ENCODE measurements around the gene PGLYRP3.

PGLYRP3 gene

DNA sequence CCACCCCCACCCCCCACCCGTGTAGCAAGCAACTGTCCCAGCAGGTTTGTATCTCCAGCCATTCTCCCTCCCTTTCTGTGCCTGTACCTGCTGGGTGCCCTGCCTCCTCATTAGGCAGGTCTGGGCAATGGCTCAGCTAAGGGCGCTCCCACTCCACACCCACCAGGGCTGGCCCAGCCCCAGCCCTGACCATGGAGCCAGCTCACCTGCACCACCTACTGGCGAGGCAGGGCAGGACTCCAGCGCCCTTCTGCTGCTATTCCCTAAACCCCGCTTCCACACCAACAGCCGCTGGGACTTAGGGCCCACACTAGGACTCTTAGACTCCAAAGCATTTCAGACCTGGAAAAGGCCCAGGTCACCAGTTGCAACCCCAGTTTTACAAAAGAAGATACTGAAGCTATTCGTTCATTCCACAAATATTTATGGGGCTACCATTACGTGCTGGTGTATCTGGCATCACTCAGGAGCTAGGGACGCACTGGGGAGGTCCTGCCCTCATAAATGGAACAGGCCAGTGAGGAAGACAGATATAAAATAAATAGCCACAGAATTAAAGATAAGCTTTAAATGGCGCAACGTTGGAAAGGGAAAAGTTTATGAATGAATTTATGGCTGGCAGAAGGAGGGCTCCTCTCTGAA, 24.0 kb downstream of the PGLYRP3 start:
- no peak overlapping the region for H3K9ac ChIP-seq (ENCODE audit: low read length)
- H3K4me3 ChIP-seq (ENCODE audit: low read depth, low read length) = no peak overlapping the region
- no peak overlapping the region for H3K27ac ChIP-seq (ENCODE audit: low read depth, low read length)
- H3K36me3 ChIP-seq (ENCODE audit: control insufficient read depth, insufficient read depth, low read length) = no peaks in the 10 kb centered on the region
- H3K9me3 ChIP-seq (ENCODE audit: control insufficient read depth, insufficient read depth, low read depth, low read length) = no peaks in the 10 kb centered on the region
- no peaks in the 10 kb centered on the region for H3K27me3 ChIP-seq (ENCODE audit: control insufficient read depth, insufficient read depth, low read length)
- H3K4me1 ChIP-seq (ENCODE audit: control insufficient read depth, insufficient read depth, low read length) = peaks cover 15% of the 10 kb centered on the region; the same call in 1 of the 2 replicates

DNA sequence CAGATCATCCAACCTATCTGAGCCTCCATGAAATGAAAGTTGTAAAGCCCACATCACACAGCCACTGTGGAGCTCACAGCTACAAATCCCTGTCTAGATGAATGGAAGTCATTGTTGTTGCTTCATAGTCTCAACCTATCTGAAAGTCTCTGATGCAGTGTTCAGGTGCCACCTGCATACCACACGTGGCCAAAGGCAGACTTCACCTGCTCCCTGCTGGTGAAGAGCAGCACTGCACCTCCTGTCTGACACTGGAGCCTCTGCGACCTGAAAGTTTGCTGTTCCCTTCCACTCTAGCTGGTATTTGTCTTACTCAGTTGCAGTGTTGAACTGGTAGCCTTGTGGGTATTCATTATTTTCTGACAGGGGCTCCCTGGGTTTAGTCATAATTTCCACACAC, 34.9 kb downstream of the PGLYRP3 start:
- H3K4me1 ChIP-seq (ENCODE audit: control insufficient read depth, insufficient read depth, low read length) = no peaks in the 10 kb centered on the region
- H3K36me3 ChIP-seq (ENCODE audit: control insufficient read depth, insufficient read depth, low read length) = no peaks in the 10 kb centered on the region
- no peak overlapping the region for H3K4me3 ChIP-seq (ENCODE audit: low read depth, low read length)
- no peak overlapping the region for H3K27ac ChIP-seq (ENCODE audit: low read depth, low read length)
- H3K27me3 ChIP-seq (ENCODE audit: control insufficient read depth, insufficient read depth, low read length) = peaks cover 9% of the 10 kb centered on the region
- H3K9ac ChIP-seq (ENCODE audit: low read length) = no peak overlapping the region
- H3K9me3 ChIP-seq (ENCODE audit: control insufficient read depth, insufficient read depth, low read depth, low read length) = no peaks in the 10 kb centered on the region

GRCh38 chr1:153272186-153272585, 40.6 kb downstream of the PGLYRP3 start:
- Histone ChIP-seq H3K9ac (ENCODE audit: low read length) (no peak overlapping the region), H3K4me1 (ENCODE audit: control insufficient read depth, insufficient read depth, low read length) (no peaks in the 10 kb centered on the region), H3K27ac (ENCODE audit: low read depth, low read length) (no peak overlapping the region), H3K9me3 (ENCODE audit: control insufficient read depth, insufficient read depth, low read depth, low read length) (no peaks in the 10 kb centered on the region), H3K27me3 (ENCODE audit: control insufficient read depth, insufficient read depth, low read length) (peaks cover 6% of the 10 kb centered on the region; the same call in 1 of the 2 replicates), H3K4me3 (ENCODE audit: low read depth, low read length) (no peak overlapping the region), H3K36me3 (ENCODE audit: control insufficient read depth, insufficient read depth, low read length) (no peaks in the 10 kb centered on the region)

DNA sequence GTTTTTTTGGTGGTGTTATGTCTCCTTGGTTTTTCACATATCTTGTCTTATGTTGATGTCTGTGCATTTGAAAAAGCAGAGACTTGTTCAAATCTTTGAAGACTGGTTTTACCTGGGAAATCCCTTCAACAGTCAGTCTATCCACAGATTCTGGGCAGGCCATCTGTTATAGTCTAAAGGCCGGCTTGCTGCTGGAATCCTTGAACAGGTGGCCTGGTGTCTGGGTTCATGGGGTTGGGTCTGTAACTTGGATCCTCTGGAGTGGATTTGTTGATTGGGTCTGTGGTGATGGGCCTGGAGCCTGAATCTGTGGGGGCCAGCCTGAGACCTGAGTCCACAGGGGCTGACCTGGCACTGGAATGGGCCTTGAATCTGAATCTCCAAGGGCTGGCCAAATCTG, 41.0 kb downstream of the PGLYRP3 start:
- Histone ChIP-seq H3K27ac (ENCODE audit: low read depth, low read length) (no peak overlapping the region), H3K27me3 (ENCODE audit: control insufficient read depth, insufficient read depth, low read length) (peaks cover 7% of the 10 kb centered on the region), H3K9me3 (ENCODE audit: control insufficient read depth, insufficient read depth, low read depth, low read length) (no peaks in the 10 kb centered on the region), H3K36me3 (ENCODE audit: control insufficient read depth, insufficient read depth, low read length) (no peaks in the 10 kb centered on the region), H3K9ac (ENCODE audit: low read length) (no peak overlapping the region), H3K4me1 (ENCODE audit: control insufficient read depth, insufficient read depth, low read length) (no peaks in the 10 kb centered on the region), H3K4me3 (ENCODE audit: low read depth, low read length) (no peak overlapping the region)

GRCh38 chr1:153265457-153265856, 47.3 kb downstream of the PGLYRP3 start:
- Histone ChIP-seq H3K36me3 (ENCODE audit: control insufficient read depth, insufficient read depth, low read length) (no peaks in the 10 kb centered on the region), H3K27me3 (ENCODE audit: control insufficient read depth, insufficient read depth, low read length) (peaks cover 63% of the 10 kb centered on the region), H3K9ac (ENCODE audit: low read length) (no peak overlapping the region), H3K4me3 (ENCODE audit: low read depth, low read length) (no peak overlapping the region), H3K27ac (ENCODE audit: low read depth, low read length) (no peak overlapping the region), H3K4me1 (ENCODE audit: control insufficient read depth, insufficient read depth, low read length) (0 out of 2 replicates have a peak, but pooled peaks cover 3% of the 10 kb centered on the region), H3K9me3 (ENCODE audit: control insufficient read depth, insufficient read depth, low read depth, low read length) (no peaks in the 10 kb centered on the region)

- H3K27ac ChIP-seq (ENCODE audit: low read depth, low read length) = no peak overlapping the region
- H3K36me3 ChIP-seq (ENCODE audit: control insufficient read depth, insufficient read depth, low read length) = no peaks in the 10 kb centered on the region
- no peak overlapping the region for H3K9ac ChIP-seq (ENCODE audit: low read length)
- no peak overlapping the region for H3K4me3 ChIP-seq (ENCODE audit: low read depth, low read length)
- H3K4me1 ChIP-seq (ENCODE audit: control insufficient read depth, insufficient read depth, low read length) = 0 out of 2 replicates have a peak, but pooled peaks cover 3% of the 10 kb centered on the region
- H3K9me3 ChIP-seq (ENCODE audit: control insufficient read depth, insufficient read depth, low read depth, low read length) = no peaks in the 10 kb centered on the region
- H3K27me3 ChIP-seq (ENCODE audit: control insufficient read depth, insufficient read depth, low read length) = peaks cover 87% of the 10 kb centered on the region
These were observed 50.1 kb downstream of the PGLYRP3 start for GRCh38 chr1:153262462-153263157.

GRCh38 chr1:153262070-153262366, 50.7 kb downstream of the PGLYRP3 start:
- H3K9me3 ChIP-seq (ENCODE audit: control insufficient read depth, insufficient read depth, low read depth, low read length) = no peaks in the 10 kb centered on the region
- no peak overlapping the region for H3K9ac ChIP-seq (ENCODE audit: low read length)
- peaks cover 91% of the 10 kb centered on the region for H3K27me3 ChIP-seq (ENCODE audit: control insufficient read depth, insufficient read depth, low read length)
- peak overlapping the region; percentile 66 for H3K4me3 ChIP-seq (ENCODE audit: low read depth, low read length)
- H3K27ac ChIP-seq (ENCODE audit: low read depth, low read length) = no peak overlapping the region
- H3K36me3 ChIP-seq (ENCODE audit: control insufficient read depth, insufficient read depth, low read length) = no peaks in the 10 kb centered on the region
- 0 out of 2 replicates have a peak, but pooled peaks cover 3% of the 10 kb centered on the region for H3K4me1 ChIP-seq (ENCODE audit: control insufficient read depth, insufficient read depth, low read length)

DNA sequence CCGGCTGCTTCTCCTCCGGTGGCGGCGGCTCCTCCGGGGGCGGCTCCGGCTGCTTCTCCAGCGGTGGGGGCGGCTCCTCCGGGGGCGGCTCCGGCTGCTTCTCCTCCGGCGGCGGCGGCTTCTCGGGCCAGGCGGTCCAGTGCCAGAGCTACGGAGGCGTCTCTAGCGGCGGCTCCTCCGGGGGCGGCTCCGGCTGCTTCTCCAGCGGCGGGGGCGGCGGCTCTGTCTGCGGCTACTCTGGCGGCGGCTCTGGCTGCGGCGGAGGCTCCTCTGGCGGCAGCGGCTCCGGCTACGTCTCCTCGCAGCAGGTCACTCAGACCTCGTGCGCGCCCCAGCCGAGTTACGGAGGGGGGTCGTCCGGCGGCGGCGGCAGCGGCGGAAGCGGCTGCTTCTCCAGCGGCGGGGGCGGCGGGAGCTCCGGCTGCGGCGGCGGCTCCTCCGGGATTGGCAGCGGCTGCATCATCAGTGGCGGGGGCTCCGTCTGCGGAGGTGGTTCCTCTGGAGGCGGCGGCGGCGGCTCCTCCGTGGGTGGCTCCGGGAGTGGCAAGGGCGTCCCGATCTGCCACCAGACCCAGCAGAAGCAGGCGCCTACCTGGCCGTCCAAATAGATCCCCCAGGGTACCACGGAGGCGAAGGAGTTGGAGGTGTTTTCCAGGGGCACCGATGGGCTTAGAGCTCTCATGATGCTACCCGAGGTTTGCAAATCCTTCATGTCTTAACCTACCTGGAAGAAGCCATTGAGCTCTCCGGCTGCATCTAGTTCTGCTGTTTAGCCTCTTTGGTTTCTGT, 51.3 kb downstream of the PGLYRP3 start:
- H3K9me3 ChIP-seq (ENCODE audit: control insufficient read depth, insufficient read depth, low read depth, low read length) = no peaks in the 10 kb centered on the region
- no peak overlapping the region for H3K27ac ChIP-seq (ENCODE audit: low read depth, low read length)
- H3K4me3 ChIP-seq (ENCODE audit: low read depth, low read length) = peak overlapping the region; percentile 66
- peaks cover 87% of the 10 kb centered on the region for H3K27me3 ChIP-seq (ENCODE audit: control insufficient read depth, insufficient read depth, low read length)
- H3K4me1 ChIP-seq (ENCODE audit: control insufficient read depth, insufficient read depth, low read length) = 0 out of 2 replicates have a peak, but pooled peaks cover 3% of the 10 kb centered on the region
- no peak overlapping the region for H3K9ac ChIP-seq (ENCODE audit: low read length)
- H3K36me3 ChIP-seq (ENCODE audit: control insufficient read depth, insufficient read depth, low read length) = no peaks in the 10 kb centered on the region

- Histone ChIP-seq H3K36me3 (ENCODE audit: control insufficient read depth, insufficient read depth, low read length) (no peaks in the 10 kb centered on the region), H3K9ac (ENCODE audit: low read length) (no peak overlapping the region), H3K27me3 (ENCODE audit: control insufficient read depth, insufficient read depth, low read length) (peaks cover 84% of the 10 kb centered on the region), H3K9me3 (ENCODE audit: control insufficient read depth, insufficient read depth, low read depth, low read length) (no peaks in the 10 kb centered on the region), H3K27ac (ENCODE audit: low read depth, low read length) (no peak overlapping the region), H3K4me1 (ENCODE audit: control insufficient read depth, insufficient read depth, low read length) (0 out of 2 replicates have a peak, but pooled peaks cover 3% of the 10 kb centered on the region), H3K4me3 (ENCODE audit: low read depth, low read length) (peak overlapping the region; percentile 66)
These were observed 52.0 kb downstream of the PGLYRP3 start for GRCh38 chr1:153260585-153261280.

DNA sequence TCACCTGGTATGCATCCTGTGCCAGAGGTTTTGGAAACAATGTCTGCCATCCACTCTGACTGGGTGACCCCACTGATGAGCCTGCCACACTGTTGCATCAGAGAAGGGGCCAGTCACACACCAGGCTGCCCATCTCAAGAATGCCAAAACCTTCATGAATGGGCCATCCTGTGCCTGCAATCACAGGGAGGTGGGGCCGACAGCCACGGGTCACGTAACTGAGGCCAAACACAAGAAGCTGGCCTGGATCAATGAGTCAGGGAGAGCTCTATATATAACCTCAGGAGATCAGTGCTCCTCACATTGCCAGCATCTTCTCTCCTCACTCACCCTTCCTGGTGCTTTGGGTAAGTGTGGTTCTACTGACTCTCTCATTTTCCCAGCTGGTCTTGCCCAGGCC, 53.4 kb downstream of the PGLYRP3 start, which contains the start of gene LORICRIN:
LORICRIN (plus strand) TSS at position 301 of the 400 bp plus-strand sequence. CDS start 1,263 bp downstream, outside the sequence.
- Histone ChIP-seq H3K4me3 (ENCODE audit: low read depth, low read length) (0 out of 2 replicates have a peak within 1 kb of the TSS, but pooled peaks have one; percentile 41), H3K36me3 (ENCODE audit: control insufficient read depth, insufficient read depth, low read length) (no peaks in the 10 kb centered on the region), H3K27ac (ENCODE audit: low read depth, low read length) (no peak within 1 kb of the TSS), H3K27me3 (ENCODE audit: control insufficient read depth, insufficient read depth, low read length) (peaks cover 76% of the 10 kb centered on the region), H3K9ac (ENCODE audit: low read length) (no peak within 1 kb of the TSS), H3K9me3 (ENCODE audit: control insufficient read depth, insufficient read depth, low read depth, low read length) (no peaks in the 10 kb centered on the region), H3K4me1 (ENCODE audit: control insufficient read depth, insufficient read depth, low read length) (0 out of 2 replicates have a peak, but pooled peaks cover 3% of the 10 kb centered on the region)

Data from HUES6 (cell line).